Renal cortex interstitium (tissue), 11 donors: ENCODE data around the gene PWWP2B. TPM values are rescaled to one million over a fixed set of nuclear protein-coding genes. Genes with fewer than 3 reads are reported as not detected.

Experiments
- DNase-seq, 11 donors: peaks; one replicate each; pipeline ENCODE4 v3.0.0-alpha.2; 2013; ENCODE audit warnings: low read depth in 9 of 11, low spot score in 4 of 11; ENCODE audit errors: extremely low read depth in 1 of 11
- polyA plus RNA-seq, 3 donors: library from polyadenylated mRNA; unstranded; fragments of 120-200 nt; gene quantifications; one replicate each; pipeline ENCODE4 v1.2.1, GENCODE V29; 2013; ENCODE audit not compliant: insufficient read length in 3 of 3

Gene PWWP2B
- polyA plus RNA-seq, 3 donors: 5.9 to 10.7 (median 10.1) TPM

GRCh38 chr10:132436861-132437410, 39.9 kb downstream of the PWWP2B start:
- DNase-seq: no peak

- DNase-seq: no peak
These were observed 40.5 kb downstream of the PWWP2B start for GRCh38 chr10:132437541-132437950.

GRCh38 chr10:132438091-132439024, 41.4 kb downstream of the PWWP2B start:
- no peak for DNase-seq

- DNase-seq: no peak
These were observed 42.0 kb downstream of the PWWP2B start for GRCh38 chr10:132439025-132439388.

GRCh38 chr10:132439424-132440163, 42.6 kb downstream of the PWWP2B start:
- no peak for DNase-seq

- DNase-seq: no peak
These were observed 44.0 kb downstream of the PWWP2B start for GRCh38 chr10:132440791-132441565.

GRCh38 chr10:132441818-132442524, 45.0 kb downstream of the PWWP2B start:
- DNase-seq: no peak

- no peak for DNase-seq
These were observed 45.6 kb downstream of the PWWP2B start for GRCh38 chr10:132442636-132443035.

GRCh38 chr10:132443605-132443982, 46.6 kb downstream of the PWWP2B start:
- DNase-seq: no peak

GRCh38 chr10:132443983-132444876, 47.2 kb downstream of the PWWP2B start:
- peak in 10 of 11 donors; percentile 72 to 87 (median 81) for DNase-seq

GRCh38 chr10:132444877-132445351, 47.9 kb downstream of the PWWP2B start:
- no peak for DNase-seq

GRCh38 chr10:132445516-132446194, 48.7 kb downstream of the PWWP2B start:
- DNase-seq: no peak

- DNase-seq: no peak
These were observed 49.2 kb downstream of the PWWP2B start for GRCh38 chr10:132446195-132446581.

GRCh38 chr10:132446661-132447445, 49.9 kb downstream of the PWWP2B start:
- no peak for DNase-seq

- no peak for DNase-seq
These were observed 50.6 kb downstream of the PWWP2B start for GRCh38 chr10:132447446-132448247.
